ENCODE results near the gene SPOP.

DNA sequence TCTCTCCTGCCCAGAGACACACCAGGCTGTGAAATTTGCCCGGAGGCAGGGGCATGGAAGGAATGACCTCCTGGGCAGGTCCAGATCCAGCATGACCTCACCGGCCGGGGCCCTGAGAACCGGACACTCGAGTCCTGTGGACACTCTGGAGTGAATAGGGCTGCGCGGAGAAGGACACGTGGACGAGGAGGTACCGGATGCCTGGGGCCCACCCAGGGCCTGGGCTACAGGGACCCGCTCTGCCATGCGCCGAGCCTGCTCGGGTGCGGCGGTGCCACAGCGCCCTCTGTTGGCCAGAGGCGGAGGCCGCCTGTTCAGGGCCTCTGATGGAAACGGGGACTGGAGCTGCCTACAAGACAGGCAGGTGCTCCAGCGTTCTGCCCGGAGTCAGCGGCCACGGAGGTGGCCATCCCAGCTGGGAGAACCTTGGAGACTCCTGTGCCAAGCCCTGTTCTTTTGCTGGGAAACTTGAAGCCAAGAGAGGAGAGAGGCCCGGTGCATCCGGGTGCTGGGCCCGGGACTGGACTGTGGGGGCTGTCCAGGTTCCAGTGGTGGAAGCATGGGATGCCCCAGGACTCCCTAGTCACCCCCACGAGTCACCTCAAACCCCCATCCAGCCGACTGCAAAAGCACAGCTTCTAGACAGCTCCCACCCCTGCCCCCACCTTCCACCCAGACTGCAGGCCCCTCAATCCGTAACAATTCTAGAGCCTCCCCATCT lies 121.5 kb downstream of the SPOP start:
- TF ChIP-seq, protein P1, sequence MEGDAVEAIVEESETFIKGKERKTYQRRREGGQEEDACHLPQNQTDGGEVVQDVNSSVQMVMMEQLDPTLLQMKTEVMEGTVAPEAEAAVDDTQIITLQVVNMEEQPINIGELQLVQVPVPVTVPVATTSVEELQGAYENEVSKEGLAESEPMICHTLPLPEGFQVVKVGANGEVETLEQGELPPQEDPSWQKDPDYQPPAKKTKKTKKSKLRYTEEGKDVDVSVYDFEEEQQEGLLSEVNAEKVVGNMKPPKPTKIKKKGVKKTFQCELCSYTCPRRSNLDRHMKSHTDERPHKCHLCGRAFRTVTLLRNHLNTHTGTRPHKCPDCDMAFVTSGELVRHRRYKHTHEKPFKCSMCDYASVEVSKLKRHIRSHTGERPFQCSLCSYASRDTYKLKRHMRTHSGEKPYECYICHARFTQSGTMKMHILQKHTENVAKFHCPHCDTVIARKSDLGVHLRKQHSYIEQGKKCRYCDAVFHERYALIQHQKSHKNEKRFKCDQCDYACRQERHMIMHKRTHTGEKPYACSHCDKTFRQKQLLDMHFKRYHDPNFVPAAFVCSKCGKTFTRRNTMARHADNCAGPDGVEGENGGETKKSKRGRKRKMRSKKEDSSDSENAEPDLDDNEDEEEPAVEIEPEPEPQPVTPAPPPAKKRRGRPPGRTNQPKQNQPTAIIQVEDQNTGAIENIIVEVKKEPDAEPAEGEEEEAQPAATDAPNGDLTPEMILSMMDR (IDR thresholded peaks at IDR 0.05; ENCODE audit: borderline replicate concordance, extremely low read depth, low read length, poor library complexity, severe bottlenecking) = peak; percentile 99
- no peak for TF ChIP-seq EZH2 (IDR thresholded peaks at IDR 0.05; ENCODE audit: borderline replicate concordance, low read depth, low read length, severe bottlenecking)
